GM10248 (cell line): ENCODE measurements around the gene RASSF3.

Source experiments
- CTCF ChIA-PET: fragments of 300-600 bp; sonication (Branson Sonifier 250); formaldehyde crosslinking; extraction: SDS; loops from one replicate; lab custom pipeline; 2021; ENCODE audit warnings: antibody characterized with exemption; lab: Yijun Ruan, JAX
- POLR2A ChIA-PET: fragments of 350-650 bp; sonication (Branson Sonifier 250); formaldehyde crosslinking; extraction: SDS; loops from one replicate; lab custom pipeline; 2020; ENCODE audit warnings: antibody characterized with exemption; lab: Yijun Ruan, JAX
- DNase-seq: peaks from one replicate; pipeline ENCODE4 v3.0.0; 2012; ENCODE audit errors: extremely low spot score
- TF ChIP-seq, protein P1 (sequence below): IDR thresholded peaks from 2 replicates; pipeline ENCODE4 v1.5.1; 2012; ENCODE audit warnings: mild to moderate bottlenecking, low read depth; ENCODE audit errors: extremely low read depth, missing control alignments, control extremely low read depth

RASSF3 gene

GRCh38 chr12:64691795-64692583, 81.7 kb downstream of the RASSF3 start:
- CTCF ChIA-PET: interaction anchor here (1.3 to 2.3 kb wide), 4 partner anchors 13 to 142 kb away, joined by 3 to 10 read pairs (median 4); no protein-coding TSS in a partner anchor
- no peak for DNase-seq
- TF ChIP-seq, protein P1, sequence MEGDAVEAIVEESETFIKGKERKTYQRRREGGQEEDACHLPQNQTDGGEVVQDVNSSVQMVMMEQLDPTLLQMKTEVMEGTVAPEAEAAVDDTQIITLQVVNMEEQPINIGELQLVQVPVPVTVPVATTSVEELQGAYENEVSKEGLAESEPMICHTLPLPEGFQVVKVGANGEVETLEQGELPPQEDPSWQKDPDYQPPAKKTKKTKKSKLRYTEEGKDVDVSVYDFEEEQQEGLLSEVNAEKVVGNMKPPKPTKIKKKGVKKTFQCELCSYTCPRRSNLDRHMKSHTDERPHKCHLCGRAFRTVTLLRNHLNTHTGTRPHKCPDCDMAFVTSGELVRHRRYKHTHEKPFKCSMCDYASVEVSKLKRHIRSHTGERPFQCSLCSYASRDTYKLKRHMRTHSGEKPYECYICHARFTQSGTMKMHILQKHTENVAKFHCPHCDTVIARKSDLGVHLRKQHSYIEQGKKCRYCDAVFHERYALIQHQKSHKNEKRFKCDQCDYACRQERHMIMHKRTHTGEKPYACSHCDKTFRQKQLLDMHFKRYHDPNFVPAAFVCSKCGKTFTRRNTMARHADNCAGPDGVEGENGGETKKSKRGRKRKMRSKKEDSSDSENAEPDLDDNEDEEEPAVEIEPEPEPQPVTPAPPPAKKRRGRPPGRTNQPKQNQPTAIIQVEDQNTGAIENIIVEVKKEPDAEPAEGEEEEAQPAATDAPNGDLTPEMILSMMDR: no peak
- POLR2A ChIA-PET: no interaction called here

GRCh38 chr12:64694130-64695040, 84.1 kb downstream of the RASSF3 start:
- POLR2A ChIA-PET: no interaction called here
- TF ChIP-seq, protein P1: no peak

GRCh38 chr12:64695550-64695949, 85.3 kb downstream of the RASSF3 start:
- DNase-seq: no peak
- ChIA-PET POLR2A (no interaction called here), CTCF (interaction anchor here (0.6 to 12.5 kb wide), 12 partner anchors 12 to 151 kb away, joined by 3 to 172 read pairs (median 4); partner anchors contain the start of gene RASSF3)
- TF ChIP-seq, protein P1: no peak

More at GRCh38 chr12:64694130-64695040, 84.1 kb downstream of the RASSF3 start:
- CTCF ChIA-PET: interaction anchor here (0.7 to 12.5 kb wide), 9 partner anchors 11 to 144 kb away, joined by 3 to 172 read pairs (median 5); partner anchors contain the start of gene RASSF3
- DNase-seq: no peak

- TF ChIP-seq, protein P1: no peak
- ChIA-PET CTCF (interaction anchor here (0.6 to 12.5 kb wide), 14 partner anchors 12 to 151 kb away, joined by 3 to 172 read pairs (median 5); no protein-coding TSS in a partner anchor), POLR2A (interaction anchor here (0.6 kb wide), 1 partner anchor 10 kb away, joined by 5 read pairs; no protein-coding TSS in a partner anchor)
- no peak for DNase-seq
Measured at GRCh38 chr12:64696080-64696741, 85.9 kb downstream of the RASSF3 start.

DNA sequence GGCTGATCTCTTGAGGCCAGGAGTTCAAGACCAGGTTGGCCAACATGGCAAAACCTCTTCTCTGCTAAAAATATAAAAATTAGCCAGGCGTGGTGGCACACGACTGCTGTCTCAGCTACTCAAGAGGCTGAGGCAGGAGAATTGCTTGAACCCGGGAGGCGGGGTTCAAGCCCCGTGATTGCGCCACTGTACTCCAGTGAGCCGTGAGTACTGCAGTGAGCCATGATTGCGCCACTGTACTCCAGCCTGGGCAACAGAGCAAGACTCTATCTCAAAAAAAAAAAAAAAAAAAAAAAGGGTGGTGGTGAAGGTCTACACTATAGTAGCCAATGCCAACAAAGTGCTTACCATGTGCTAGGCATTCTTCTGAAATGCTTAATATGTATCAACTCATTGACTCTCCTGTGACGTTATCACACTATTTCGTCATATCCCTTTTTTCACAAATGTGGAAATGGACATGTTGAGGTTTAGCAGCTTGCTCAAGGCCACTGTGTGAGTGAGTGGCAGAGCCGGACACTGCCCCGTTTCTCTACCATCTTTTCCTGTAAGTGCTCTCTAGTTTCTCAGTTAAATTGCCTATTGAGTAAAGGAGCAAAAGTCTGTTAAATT, 89.3 kb downstream of the RASSF3 start:
- CTCF ChIA-PET: interaction anchor here (0.6 to 12.5 kb wide), 3 partner anchors 22 to 444 kb away, joined by 3 to 172 read pairs (median 5); no protein-coding TSS in a partner anchor
- POLR2A ChIA-PET: no interaction called here
- DNase-seq: no peak
- TF ChIP-seq, protein P1: no peak
